ENCODE results near the gene SP110.

The SP110 gene

DNA sequence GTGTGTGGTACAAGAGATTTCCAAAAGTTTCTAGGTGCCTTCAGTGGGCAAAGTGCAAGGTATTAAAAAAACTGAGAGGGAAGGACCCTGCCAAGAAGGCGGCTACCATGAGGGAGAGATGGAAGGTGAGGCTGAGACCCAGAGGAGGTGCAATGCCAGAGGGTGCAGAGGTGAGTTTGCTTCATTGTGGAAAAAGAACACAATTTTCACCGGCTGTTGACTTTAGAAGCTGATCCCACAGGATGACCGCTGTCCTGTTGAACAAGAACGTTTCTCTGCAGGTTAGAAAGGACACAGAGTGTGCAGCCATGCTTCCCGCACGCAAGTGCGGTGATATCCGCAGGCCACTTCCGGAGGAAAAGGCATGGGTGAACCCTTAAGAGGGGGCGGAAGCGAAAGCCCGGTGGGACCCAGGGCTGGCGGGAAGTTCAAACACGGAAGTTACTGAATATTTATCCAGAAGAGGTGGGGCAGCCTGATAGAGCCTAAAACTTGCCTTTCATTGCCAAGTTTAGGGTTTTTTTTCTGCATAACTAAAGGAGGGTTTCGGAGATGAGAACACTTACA is 16.6 kb downstream of the SP110 start:
- peaks cover 15% of the 10 kb centered on the region for H3K36me3 ChIP-seq (ENCODE audit: control insufficient read depth, insufficient read depth, low read length)
- H3K27me3 ChIP-seq (replicated peaks; ENCODE audit: control insufficient read depth, insufficient read depth, low read length): no peaks in the 10 kb centered on the region
- no peak overlapping the region for H3K4me3 ChIP-seq (replicated peaks; ENCODE audit: low read depth, low read length)
- TF ChIP-seq, protein P1, sequence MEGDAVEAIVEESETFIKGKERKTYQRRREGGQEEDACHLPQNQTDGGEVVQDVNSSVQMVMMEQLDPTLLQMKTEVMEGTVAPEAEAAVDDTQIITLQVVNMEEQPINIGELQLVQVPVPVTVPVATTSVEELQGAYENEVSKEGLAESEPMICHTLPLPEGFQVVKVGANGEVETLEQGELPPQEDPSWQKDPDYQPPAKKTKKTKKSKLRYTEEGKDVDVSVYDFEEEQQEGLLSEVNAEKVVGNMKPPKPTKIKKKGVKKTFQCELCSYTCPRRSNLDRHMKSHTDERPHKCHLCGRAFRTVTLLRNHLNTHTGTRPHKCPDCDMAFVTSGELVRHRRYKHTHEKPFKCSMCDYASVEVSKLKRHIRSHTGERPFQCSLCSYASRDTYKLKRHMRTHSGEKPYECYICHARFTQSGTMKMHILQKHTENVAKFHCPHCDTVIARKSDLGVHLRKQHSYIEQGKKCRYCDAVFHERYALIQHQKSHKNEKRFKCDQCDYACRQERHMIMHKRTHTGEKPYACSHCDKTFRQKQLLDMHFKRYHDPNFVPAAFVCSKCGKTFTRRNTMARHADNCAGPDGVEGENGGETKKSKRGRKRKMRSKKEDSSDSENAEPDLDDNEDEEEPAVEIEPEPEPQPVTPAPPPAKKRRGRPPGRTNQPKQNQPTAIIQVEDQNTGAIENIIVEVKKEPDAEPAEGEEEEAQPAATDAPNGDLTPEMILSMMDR (IDR thresholded peaks at IDR 0.05; ENCODE audit: insufficient read depth, low read length, poor library complexity, severe bottlenecking): no peak
- DNase-seq (ENCODE audit: extremely low read depth, insufficient read length): peak; percentile 85

DNA sequence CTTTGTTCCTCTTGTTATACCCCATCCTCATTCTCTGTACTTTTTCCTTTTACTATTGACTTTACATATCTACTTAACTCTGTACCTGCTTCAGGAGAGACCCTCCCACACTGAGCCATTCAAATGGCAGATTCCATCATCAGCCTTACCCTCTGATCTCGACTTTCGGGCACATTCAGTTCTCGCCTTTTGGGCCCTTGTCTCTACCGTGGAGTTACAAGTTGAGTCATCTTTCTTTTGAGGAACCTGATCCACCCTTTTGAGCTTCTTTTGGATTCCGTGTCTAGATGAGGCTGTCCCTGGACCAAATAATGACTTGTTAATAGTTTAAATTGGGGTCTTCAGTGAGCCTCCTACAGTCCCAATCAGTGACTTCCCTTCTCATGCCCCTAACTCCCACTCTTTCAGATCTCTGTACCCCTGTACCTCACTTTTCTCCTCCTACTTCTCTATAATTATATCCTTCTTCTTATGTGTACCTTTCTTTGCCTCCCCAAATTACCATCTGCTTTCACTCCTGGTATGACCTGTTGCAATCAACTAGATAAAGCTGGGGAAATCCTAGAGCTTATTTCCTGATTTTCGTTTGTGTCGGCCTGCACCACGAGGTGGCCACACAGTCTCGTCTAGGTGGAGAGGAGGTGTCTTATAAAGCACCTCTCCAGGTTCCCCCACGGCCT is 17.2 kb downstream of the SP110 start:
- Histone ChIP-seq H3K27me3 (replicated peaks; ENCODE audit: control insufficient read depth, insufficient read depth, low read length) (no peaks in the 10 kb centered on the region), H3K4me3 (replicated peaks; ENCODE audit: low read depth, low read length) (no peak overlapping the region), H3K36me3 (ENCODE audit: control insufficient read depth, insufficient read depth, low read length) (peaks cover 17% of the 10 kb centered on the region)
- TF ChIP-seq, protein P1 (IDR thresholded peaks at IDR 0.05; ENCODE audit: insufficient read depth, low read length, poor library complexity, severe bottlenecking): peak; percentile 54
- DNase-seq (ENCODE audit: extremely low read depth, insufficient read length): peak; percentile 63

GRCh38 chr2:230184727-230185578 is 34.8 kb downstream of the SP110 start:
- Histone ChIP-seq H3K27me3 (replicated peaks; ENCODE audit: control insufficient read depth, insufficient read depth, low read length) (no peaks in the 10 kb centered on the region), H3K36me3 (ENCODE audit: control insufficient read depth, insufficient read depth, low read length) (peaks cover 19% of the 10 kb centered on the region), H3K4me3 (replicated peaks; ENCODE audit: low read depth, low read length) (no peak overlapping the region)
- no peak for DNase-seq (ENCODE audit: extremely low read depth, insufficient read length)
- TF ChIP-seq, protein P1 (IDR thresholded peaks at IDR 0.05; ENCODE audit: insufficient read depth, low read length, poor library complexity, severe bottlenecking): no peak

- H3K4me3 ChIP-seq (replicated peaks; ENCODE audit: low read depth, low read length): no peak overlapping the region
- H3K27me3 ChIP-seq (replicated peaks; ENCODE audit: control insufficient read depth, insufficient read depth, low read length): no peaks in the 10 kb centered on the region
- TF ChIP-seq, protein P1 (IDR thresholded peaks at IDR 0.05; ENCODE audit: insufficient read depth, low read length, poor library complexity, severe bottlenecking): no peak
- DNase-seq (ENCODE audit: extremely low read depth, insufficient read length): no peak
- H3K36me3 ChIP-seq (ENCODE audit: control insufficient read depth, insufficient read depth, low read length): peaks cover 33% of the 10 kb centered on the region
Observed at GRCh38 chr2:230181195-230181594, 38.6 kb downstream of the SP110 start.

- TF ChIP-seq, protein P1 (IDR thresholded peaks at IDR 0.05; ENCODE audit: insufficient read depth, low read length, poor library complexity, severe bottlenecking): no peak
- Histone ChIP-seq H3K27me3 (replicated peaks; ENCODE audit: control insufficient read depth, insufficient read depth, low read length) (no peaks in the 10 kb centered on the region), H3K4me3 (replicated peaks; ENCODE audit: low read depth, low read length) (no peak overlapping the region), H3K36me3 (ENCODE audit: control insufficient read depth, insufficient read depth, low read length) (peaks cover 36% of the 10 kb centered on the region)
- DNase-seq (ENCODE audit: extremely low read depth, insufficient read length): no peak
Observed at GRCh38 chr2:230179907-230180306, 39.9 kb downstream of the SP110 start.
